IMR-90 (cell line): ENCODE data around the gene ACSL3. TPM values are rescaled to one million over a fixed set of nuclear protein-coding genes. Genes with fewer than 3 reads are reported as not detected.
A peak's percentile ranks its signal among the peaks of the same experiment; 100 is the strongest.

Source experiments
- ATAC-seq: fragments of 200-7000 bp; cut with Tn5 transposase; 2 replicates; pipeline ENCODE4 v1.9.1; 2020; ENCODE audit warnings: low read depth, mild to moderate bottlenecking, moderate library complexity
- BruUV-seq: library from RNA; stranded (reverse); fragments of 400-500 nt; replicated peaks from 2 replicates; lab custom pipeline; 2021; lab: Mats Ljungman, UMichigan
- CTCF ChIA-PET: fragments of 300-600 bp; formaldehyde crosslinking; extraction: SDS; loops from one replicate; lab custom pipeline; 2021; ENCODE audit warnings: antibody characterized with exemption; lab: Yijun Ruan, JAX
- POLR2A ChIA-PET: fragments of 300-600 bp; sonication (Branson Sonifier 250); formaldehyde crosslinking; loops from one replicate; lab custom pipeline; 2022; ENCODE audit warnings: antibody characterized with exemption; ENCODE audit not compliant: unreplicated experiment; lab: Charles Lee
- DNase-seq: peaks from one replicate; pipeline ENCODE4 v3.0.0; 2013
- H2AFZ ChIP-seq: replicated peaks from 2 replicates; pipeline ENCODE3; 2013; ENCODE audit warnings: low read length, mild to moderate bottlenecking; ENCODE audit not compliant: poor library complexity
- H2AK5ac ChIP-seq: 2 replicates; pipeline ENCODE4 v1.6.1; 2013; ENCODE audit warnings: low read depth, low read length, inconsistent platforms
- H2AK9ac ChIP-seq: replicated peaks from 2 replicates; pipeline ENCODE3; 2013; ENCODE audit warnings: mild to moderate bottlenecking, low read depth, low read length, moderate library complexity; ENCODE audit not compliant: poor library complexity
- H2BK120ac ChIP-seq: 2 replicates; pipeline ENCODE4 v1.6.1; 2013; ENCODE audit warnings: low read depth, low read length, inconsistent platforms
- H2BK15ac ChIP-seq: 3 replicates; pipeline ENCODE4 v1.6.1; 2013; ENCODE audit warnings: low read depth, low read length, inconsistent platforms
- H2BK20ac ChIP-seq: 2 replicates; pipeline ENCODE4 v1.6.1; 2013; ENCODE audit warnings: low read depth, mild to moderate bottlenecking, inconsistent platforms, low read length, moderate library complexity
- H2BK5ac ChIP-seq: 2 replicates; pipeline ENCODE4 v1.6.1; 2013; ENCODE audit warnings: mild to moderate bottlenecking, low read depth, low read length, inconsistent platforms; ENCODE audit not compliant: poor library complexity, severe bottlenecking
- H3K14ac ChIP-seq: replicated peaks from 2 replicates; pipeline ENCODE4 v1.6.1; 2013; ENCODE audit warnings: low read depth, low read length, inconsistent platforms
- H3K18ac ChIP-seq: 2 replicates; pipeline ENCODE4 v1.6.1; 2013; ENCODE audit warnings: low read depth, low read length, control low read depth
- H3K23ac ChIP-seq: 2 replicates; pipeline ENCODE4 v1.6.1; 2013; ENCODE audit warnings: low read depth, low read length, inconsistent platforms
- H3K27ac ChIP-seq: 2 replicates; pipeline ENCODE4 v1.5.1; 2013; ENCODE audit warnings: mild to moderate bottlenecking, control low read depth, low read length; ENCODE audit not compliant: insufficient read depth
- H3K27me3 ChIP-seq: 2 replicates; pipeline ENCODE4 v1.6.1; 2013; ENCODE audit warnings: low read length; ENCODE audit not compliant: control insufficient read depth, insufficient read depth
- H3K36me3 ChIP-seq: 2 replicates; pipeline ENCODE4 v1.6.1; 2013; ENCODE audit warnings: low read length, mixed read lengths; ENCODE audit not compliant: control insufficient read depth, insufficient read depth
- H3K4ac ChIP-seq: 2 replicates; pipeline ENCODE4 v1.6.1; 2013; ENCODE audit warnings: low read depth, low read length, inconsistent platforms
- H3K4me1 ChIP-seq: 2 replicates; pipeline ENCODE4 v1.6.1; 2013; ENCODE audit warnings: low read length, mixed read lengths; ENCODE audit not compliant: control insufficient read depth, insufficient read depth
- H3K4me2 ChIP-seq: 2 replicates; pipeline ENCODE4 v1.6.1; 2013; ENCODE audit warnings: low read depth, mild to moderate bottlenecking, control low read depth, low read length, moderate library complexity
- H3K4me3 ChIP-seq: 2 replicates; pipeline ENCODE4 v1.5.1; 2013; ENCODE audit warnings: low read depth, mild to moderate bottlenecking, control low read depth, low read length, moderate library complexity; ENCODE audit not compliant: insufficient read depth
- H3K56ac ChIP-seq: 2 replicates; pipeline ENCODE4 v1.6.1; 2013; ENCODE audit warnings: low read length, inconsistent platforms; ENCODE audit not compliant: insufficient read depth; ENCODE audit errors: extremely low read depth
- H3K79me1 ChIP-seq, 2 experiments: 2 replicates each; pipeline ENCODE4 v1.6.1; 2013; ENCODE audit warnings: low read length in 2 of 2, inconsistent platforms in 1 of 2, low read depth in 1 of 2
- H3K9ac ChIP-seq: 2 replicates; pipeline ENCODE4 v1.6.1; 2013; ENCODE audit warnings: low read depth, low read length, control low read depth
- H3K9me1 ChIP-seq: 2 replicates; pipeline ENCODE4 v1.6.1; 2013; ENCODE audit warnings: low read length, inconsistent platforms; ENCODE audit not compliant: insufficient read depth
- H3K9me3 ChIP-seq: 2 replicates; pipeline ENCODE4 v1.6.1; 2013; ENCODE audit warnings: low read length; ENCODE audit not compliant: control insufficient read depth, insufficient read depth
- H4K20me1 ChIP-seq: 2 replicates; pipeline ENCODE4 v1.6.1; 2013; ENCODE audit warnings: low read length, inconsistent platforms; ENCODE audit not compliant: insufficient read depth
- H4K5ac ChIP-seq: 2 replicates; pipeline ENCODE4 v1.6.1; 2013; ENCODE audit warnings: mild to moderate bottlenecking, low read depth, low read length, control low read depth
- H4K8ac ChIP-seq, 2 experiments: 2 replicates each; pipeline ENCODE4 v1.6.1; 2013; ENCODE audit warnings: low read depth in 2 of 2, low read length in 2 of 2, control low read depth in 1 of 2, inconsistent platforms in 1 of 2
- H4K91ac ChIP-seq: 2 replicates; pipeline ENCODE4 v1.6.1; 2013; ENCODE audit warnings: low read depth, low read length, inconsistent platforms; ENCODE audit not compliant: insufficient read depth
- CTCF ChIP-seq: conservative IDR thresholded peaks from 2 replicates; pipeline ENCODE4 v1.5.1; 2012; ENCODE audit warnings: mild to moderate bottlenecking, low read depth, low read length, improper control_type of control experiment
- MAFK ChIP-seq: IDR thresholded peaks from 2 replicates; pipeline ENCODE4 v1.6.1; 2012; ENCODE audit warnings: low read depth, low read length, improper control_type of control experiment
- MAZ ChIP-seq: IDR thresholded peaks from 2 replicates; pipeline ENCODE4 v1.6.1; 2012; ENCODE audit warnings: low read depth, mild to moderate bottlenecking, low read length, improper control_type of control experiment, moderate library complexity, borderline replicate concordance
- MXI1 ChIP-seq: IDR thresholded peaks from 2 replicates; pipeline ENCODE4 v1.6.1; 2012; ENCODE audit warnings: low read depth, mild to moderate bottlenecking, low read length, moderate library complexity, borderline replicate concordance
- RAD21 ChIP-seq: IDR thresholded peaks from 2 replicates; pipeline ENCODE4 v1.6.1; 2012; ENCODE audit warnings: low read length, improper control_type of control experiment
- SMC3 ChIP-seq: fragments of 150-350 bp; IDR thresholded peaks from 2 replicates; pipeline ENCODE4 v1.6.1; 2016; ENCODE audit warnings: low read depth, mild to moderate bottlenecking, antibody characterized with exemption, low read length, moderate library complexity
- USF2 ChIP-seq: fragments of 150-350 bp; IDR thresholded peaks from 2 replicates; pipeline ENCODE4 v1.6.1; 2017; ENCODE audit warnings: mild to moderate bottlenecking, antibody characterized with exemption, low read length, low read depth
- WGBS, 2 experiments: methylation state at CpG; one replicate each; pipeline versions ENCODE4 v1.1.5 to v1.1.7; 2013; ENCODE audit warnings: missing lambda C conversion rate in 2 of 2; ENCODE audit not compliant: insufficient read length in 1 of 2; ENCODE audit errors: extremely low coverage in 2 of 2; 5-methylcytosine and 5-hydroxymethylcytosine counted together
- dilution Hi-C: fragments of 300-500 bp; cut with HindIII; formaldehyde crosslinking; loops from one replicate; pipeline ENCODE4 v1.14.3; 2018; ENCODE audit warnings: low sequenced_read_pairs; ENCODE audit not compliant: unreplicated experiment
- in situ Hi-C: fragments of 300-500 bp; cut with MboI; formaldehyde crosslinking; loops from 3 replicates; pipeline ENCODE4 v1.14.3; 2019; ENCODE audit warnings: low sequenced_read_pairs, inconsistent platforms, mixed read lengths
- intact Hi-C: fragments of 100-400 bp; cut with micrococcal nuclease; formaldehyde crosslinking; loops from 2 replicates; pipeline ENCODE4 v1.10.0; 2022
- polyA plus RNA-seq, 3 experiments: library from polyadenylated mRNA; depleted of rRNA; stranded (reverse); fragments of >200 nt; gene quantifications; 2 replicates each; pipeline ENCODE4 v1.2.3, GENCODE V29; 2012; ENCODE audit warnings: low replicate concordance in 1 of 3
- total RNA-seq: library from RNA; depleted of rRNA; stranded (reverse); fragments of >200 nt; gene quantifications from 2 replicates; pipeline ENCODE4 v1.2.3, GENCODE V29; 2012

ACSL3 gene
- total and polyA plus RNA-seq, 2 of the 4 experiments (the other 2 are of a cell fraction), result 31.0 to 84.2 TPM

- no CpG with 5 or more reads among the region's 6 CpGs for WGBS, 2 experiments
- Histone ChIP-seq H3K4ac (no peak overlapping the region), H2BK120ac (no peak overlapping the region), H3K14ac (no peak overlapping the region), H3K27me3 (no peaks in the 10 kb centered on the region), H2AK9ac (no peak overlapping the region), H2BK5ac (no peak overlapping the region), H3K23ac (no peak overlapping the region), H3K27ac (no peak overlapping the region), H4K8ac (no peak overlapping the region), H2BK15ac (no peak overlapping the region), H2AK5ac (no peak overlapping the region), H3K9ac (no peak overlapping the region), H3K4me1 (peaks cover 4% of the 10 kb centered on the region; the same call in 1 of the 2 replicates), H3K36me3 (peaks cover 22% of the 10 kb centered on the region), H3K4me3 (no peak overlapping the region), H4K91ac (no peak overlapping the region), H2BK20ac (no peak overlapping the region), H3K56ac (no peak overlapping the region), H3K9me3 (no peaks in the 10 kb centered on the region), H4K5ac (no peak overlapping the region), H3K79me1 (peaks cover 7 to 30% of the 10 kb centered on the region in 2 experiments; a peak in 3 of 4 replicates), H4K20me1 (peaks cover 7% of the 10 kb centered on the region), H3K18ac (no peak overlapping the region), H3K9me1 (no peaks in the 10 kb centered on the region), H3K4me2 (no peak overlapping the region), H2AFZ (no peak overlapping the region)
- intact Hi-C loops, result loop anchor here (1.0 to 2.0 kb wide), 3 partner anchors 25 to 283 kb away; partner anchors contain the start of gene FARSB
- in situ Hi-C loops, result loop anchor here (10.0 kb wide), 1 partner anchor 245 kb away; no protein-coding TSS in a partner anchor
- TF ChIP-seq MXI1 (no peak), MAFK (no peak), CTCF (peak; percentile 88), RAD21 (peak; percentile 74), MAZ (no peak), USF2 (no peak), SMC3 (peak; percentile 77)
- CTCF ChIA-PET, result interaction anchor here (0.7 to 1.9 kb wide), 14 partner anchors 9 to 249 kb away, joined by 3 to 9 read pairs (median 4); no protein-coding TSS in a partner anchor
- POLR2A ChIA-PET, result no interaction called here
- dilution Hi-C loops, result no loop called here
- ATAC-seq, result peak; percentile 88
- peak; percentile 68 for DNase-seq
- no TSS peak for BruUV-seq
These were observed 78.5 kb downstream of the ACSL3 start for GRCh38 chr2:222939208-222939856.
